HCT116 (cell line): ENCODE measurements around the gene MYO3B.

Source experiments
- EZH2 ChIP-seq: fragments of 200-600 bp; sonication (generic); IDR thresholded peaks from 2 replicates; pipeline ENCODE4 v1.6.1; 2017; ENCODE audit warnings: antibody characterized with exemption, mixed run types
- POLR2A ChIP-seq: IDR thresholded peaks from 2 replicates; pipeline ENCODE4 v1.7.0; 2011; ENCODE audit warnings: borderline replicate concordance; ENCODE audit not compliant: insufficient read depth, insufficient read length; ENCODE audit errors: extremely low read depth
- ZNF274 ChIP-seq: fragments of 200-500 bp; sonication (Bioruptor generic); IDR thresholded peaks from 2 replicates; pipeline ENCODE4 v1.6.1; 2014; ENCODE audit warnings: mild to moderate bottlenecking, low read depth, low read length, inconsistent platforms

DNA sequence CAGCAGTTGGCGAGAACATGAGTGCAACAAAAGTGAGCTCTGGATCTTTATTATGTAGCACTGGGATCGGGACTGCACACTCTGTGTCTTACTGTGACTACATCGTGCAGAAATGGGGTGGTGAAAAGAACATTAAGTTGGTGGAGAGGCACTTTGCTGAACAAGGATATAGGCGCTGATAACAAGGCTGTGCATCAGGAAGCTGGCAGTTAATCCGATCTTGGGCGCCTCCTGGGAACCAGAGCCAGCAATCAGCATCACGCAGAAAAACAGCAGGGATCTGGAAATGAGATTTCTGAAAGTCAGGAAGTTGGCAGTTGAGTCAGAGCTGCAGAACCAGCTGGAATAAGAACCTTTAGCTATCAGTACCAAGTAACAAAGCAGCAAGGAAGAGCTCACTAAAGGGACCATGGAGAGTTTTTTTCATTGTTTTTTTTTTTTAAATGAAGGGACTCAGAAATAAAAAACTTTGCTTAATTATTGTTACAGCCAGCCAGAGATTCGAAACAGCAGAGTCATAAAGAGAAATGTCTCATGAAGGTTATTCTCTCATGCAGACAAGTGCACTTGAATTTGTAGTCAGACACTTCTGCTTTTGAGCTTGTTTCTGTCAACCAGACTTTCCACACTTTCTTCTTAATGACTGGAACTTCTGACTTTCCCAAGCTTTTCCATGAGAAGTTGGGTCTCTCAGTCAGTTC lies 22.8 kb upstream of the MYO3B start:
- no peak for TF ChIP-seq ZNF274
- no peak for TF ChIP-seq POLR2A
- TF ChIP-seq EZH2: no peak
